Measurements from ENCODE around the gene UGT3A1.
"Not testable (repeated sequence)": the region's sequence is repeated elsewhere in the genome, so short reads cannot be mapped to it uniquely, and the experiment has no call there.

DNA sequence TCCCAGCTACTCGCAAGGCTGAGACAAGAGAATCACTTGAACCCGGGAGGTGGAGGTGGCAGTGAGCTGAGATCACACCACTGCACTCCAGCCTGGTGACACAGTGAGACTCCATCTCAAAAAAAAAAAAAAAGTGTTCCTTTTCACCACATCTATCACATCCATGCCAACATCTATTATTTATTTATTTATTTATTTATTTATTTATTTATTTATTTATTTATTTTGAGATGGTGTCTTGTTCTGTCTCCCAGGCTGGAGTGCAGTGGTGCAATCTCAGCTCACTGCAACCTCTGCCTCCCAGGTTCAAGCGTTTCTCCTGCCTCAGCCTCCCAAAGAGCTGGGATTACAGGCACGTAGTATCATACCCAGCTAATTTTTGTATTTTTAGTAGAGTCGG lies 28.4 kb upstream of the UGT3A1 start:
- TF ChIP-seq, protein P1, sequence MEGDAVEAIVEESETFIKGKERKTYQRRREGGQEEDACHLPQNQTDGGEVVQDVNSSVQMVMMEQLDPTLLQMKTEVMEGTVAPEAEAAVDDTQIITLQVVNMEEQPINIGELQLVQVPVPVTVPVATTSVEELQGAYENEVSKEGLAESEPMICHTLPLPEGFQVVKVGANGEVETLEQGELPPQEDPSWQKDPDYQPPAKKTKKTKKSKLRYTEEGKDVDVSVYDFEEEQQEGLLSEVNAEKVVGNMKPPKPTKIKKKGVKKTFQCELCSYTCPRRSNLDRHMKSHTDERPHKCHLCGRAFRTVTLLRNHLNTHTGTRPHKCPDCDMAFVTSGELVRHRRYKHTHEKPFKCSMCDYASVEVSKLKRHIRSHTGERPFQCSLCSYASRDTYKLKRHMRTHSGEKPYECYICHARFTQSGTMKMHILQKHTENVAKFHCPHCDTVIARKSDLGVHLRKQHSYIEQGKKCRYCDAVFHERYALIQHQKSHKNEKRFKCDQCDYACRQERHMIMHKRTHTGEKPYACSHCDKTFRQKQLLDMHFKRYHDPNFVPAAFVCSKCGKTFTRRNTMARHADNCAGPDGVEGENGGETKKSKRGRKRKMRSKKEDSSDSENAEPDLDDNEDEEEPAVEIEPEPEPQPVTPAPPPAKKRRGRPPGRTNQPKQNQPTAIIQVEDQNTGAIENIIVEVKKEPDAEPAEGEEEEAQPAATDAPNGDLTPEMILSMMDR (IDR thresholded peaks at IDR 0.05): not testable (repeated sequence)
- not testable (repeated sequence) for TF ChIP-seq POLR2A (IDR thresholded peaks at IDR 0.05)
